ENCODE results near the gene S100A3.

Gene S100A3

GRCh38 chr1:153549741-153550397, 811 bp upstream of the S100A3 start:
- H3K27me3 ChIP-seq = no peaks in the 10 kb centered on the region
- intact Hi-C loops (cut with DNase I; ENCODE audit: low total_unique reads) = no loop called here
- H3K4me3 ChIP-seq = no peak overlapping the region
- H3K36me3 ChIP-seq = no peaks in the 10 kb centered on the region
- peak overlapping the region; percentile 78 to 79 for H3K27ac ChIP-seq
- H3K4me1 ChIP-seq = peaks cover 6 to 83% (median 77%) of the 10 kb centered on the region in 4 donors
- peak; percentile 23 to 63 for DNase-seq
- no peaks in the 10 kb centered on the region for H3K9me3 ChIP-seq
- TF ChIP-seq, protein P1, sequence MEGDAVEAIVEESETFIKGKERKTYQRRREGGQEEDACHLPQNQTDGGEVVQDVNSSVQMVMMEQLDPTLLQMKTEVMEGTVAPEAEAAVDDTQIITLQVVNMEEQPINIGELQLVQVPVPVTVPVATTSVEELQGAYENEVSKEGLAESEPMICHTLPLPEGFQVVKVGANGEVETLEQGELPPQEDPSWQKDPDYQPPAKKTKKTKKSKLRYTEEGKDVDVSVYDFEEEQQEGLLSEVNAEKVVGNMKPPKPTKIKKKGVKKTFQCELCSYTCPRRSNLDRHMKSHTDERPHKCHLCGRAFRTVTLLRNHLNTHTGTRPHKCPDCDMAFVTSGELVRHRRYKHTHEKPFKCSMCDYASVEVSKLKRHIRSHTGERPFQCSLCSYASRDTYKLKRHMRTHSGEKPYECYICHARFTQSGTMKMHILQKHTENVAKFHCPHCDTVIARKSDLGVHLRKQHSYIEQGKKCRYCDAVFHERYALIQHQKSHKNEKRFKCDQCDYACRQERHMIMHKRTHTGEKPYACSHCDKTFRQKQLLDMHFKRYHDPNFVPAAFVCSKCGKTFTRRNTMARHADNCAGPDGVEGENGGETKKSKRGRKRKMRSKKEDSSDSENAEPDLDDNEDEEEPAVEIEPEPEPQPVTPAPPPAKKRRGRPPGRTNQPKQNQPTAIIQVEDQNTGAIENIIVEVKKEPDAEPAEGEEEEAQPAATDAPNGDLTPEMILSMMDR (IDR thresholded peaks at IDR 0.05) = no peak

GRCh38 chr1:153547560-153548551, 1.2 kb downstream of the S100A3 start:
- H3K27me3 ChIP-seq = no peaks in the 10 kb centered on the region
- TF ChIP-seq, protein P1 (IDR thresholded peaks at IDR 0.05) = no peak
- peak; percentile 16 to 62 for DNase-seq
- no peaks in the 10 kb centered on the region for H3K36me3 ChIP-seq
- intact Hi-C loops (cut with DNase I; ENCODE audit: low total_unique reads) = no loop called here
- H3K4me3 ChIP-seq = no peak overlapping the region
- peaks cover 6 to 83% (median 77%) of the 10 kb centered on the region in 4 donors for H3K4me1 ChIP-seq
- peak overlapping the region; percentile 78 to 79 for H3K27ac ChIP-seq
- H3K9me3 ChIP-seq = no peaks in the 10 kb centered on the region

GRCh38 chr1:153546796-153547559, 2.1 kb downstream of the S100A3 start:
- intact Hi-C loops (cut with DNase I; ENCODE audit: low total_unique reads) = no loop called here
- no peaks in the 10 kb centered on the region for H3K27me3 ChIP-seq
- peak; percentile 16 to 76 for DNase-seq
- TF ChIP-seq, protein P1 (IDR thresholded peaks at IDR 0.05) = no peak
- no peaks in the 10 kb centered on the region for H3K36me3 ChIP-seq
- H3K4me1 ChIP-seq = peaks cover 6 to 89% (median 85%) of the 10 kb centered on the region in 4 donors
- no peaks in the 10 kb centered on the region for H3K9me3 ChIP-seq
- no peak overlapping the region for H3K4me3 ChIP-seq
- H3K27ac ChIP-seq = peak overlapping the region; percentile 78 to 79

DNA sequence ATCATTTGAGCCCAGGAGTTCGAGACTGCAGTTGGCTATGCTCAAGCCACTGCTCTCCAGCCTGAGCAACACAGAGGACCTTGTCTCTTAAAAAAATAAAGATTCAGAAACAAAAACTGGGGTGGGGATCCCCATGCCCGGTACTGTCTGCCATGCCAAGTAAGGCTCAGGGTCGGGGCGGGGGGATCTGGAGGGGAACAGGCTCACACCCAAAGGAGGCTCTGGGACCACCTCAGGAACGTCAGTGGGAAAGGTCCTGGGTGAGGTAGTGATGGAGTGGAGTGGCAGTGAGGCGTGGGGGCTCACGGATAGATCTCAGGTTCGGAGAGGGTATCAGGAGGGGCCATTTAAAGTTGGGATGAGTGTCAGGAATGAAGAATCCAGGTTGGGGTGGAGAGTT, 2.7 kb downstream of the S100A3 start:
- Histone ChIP-seq H3K27ac (peak overlapping the region; percentile 78 to 79), H3K4me3 (peak overlapping the region; percentile 52 to 53)

More for the DNA sequence above, 2.7 kb downstream of the S100A3 start:
- Histone ChIP-seq H3K4me1 (peaks cover 6 to 93% (median 87%) of the 10 kb centered on the region in 4 donors), H3K27me3 (no peaks in the 10 kb centered on the region), H3K9me3 (no peaks in the 10 kb centered on the region), H3K36me3 (no peaks in the 10 kb centered on the region)
- TF ChIP-seq, protein P1 (IDR thresholded peaks at IDR 0.05) = no peak
- intact Hi-C loops (cut with DNase I; ENCODE audit: low total_unique reads) = no loop called here
- peak; percentile 19 to 55 for DNase-seq

Data from tibial artery (tissue), 4 donors.